22Rv1 (cell line): ENCODE measurements around the gene ZC3H7B.

ENCODE experiments used
- CTCF ChIP-seq: fragments of 450-650 bp; IDR thresholded peaks from 2 replicates; pipeline ENCODE4 v1.5.1; 2017; ENCODE audit warnings: mild to moderate bottlenecking
- ZFX ChIP-seq: fragments of 450-650 bp; IDR thresholded peaks from 2 replicates; pipeline ENCODE4 v1.6.1; 2017; ENCODE audit warnings: antibody characterized with exemption, borderline replicate concordance

GRCh38 chr22:41395531-41396240, 94.4 kb downstream of the ZC3H7B start:
- TF ChIP-seq CTCF (no peak), ZFX (no peak)
